ENCODE results near the gene P4HTM.

DNA sequence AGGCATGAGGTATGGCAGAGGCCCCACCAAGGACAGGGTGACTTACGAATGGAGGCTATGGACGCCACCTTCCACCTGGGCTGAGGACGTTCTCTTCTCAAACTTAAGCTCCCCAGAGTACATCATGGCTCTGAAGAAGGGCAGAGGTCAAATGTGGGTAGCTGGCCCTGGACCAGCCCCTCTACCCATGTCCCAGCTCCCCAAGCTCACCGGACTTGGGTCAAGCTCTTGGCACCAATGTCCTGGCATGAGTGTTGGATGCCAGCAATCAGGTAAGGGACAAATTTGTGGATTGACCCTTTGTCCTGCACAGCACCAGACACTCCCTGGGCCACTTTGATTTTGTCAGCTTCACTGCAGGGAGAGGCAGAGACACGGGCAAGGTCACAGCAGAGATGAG, 34.4 kb downstream of the P4HTM start:
- TF ChIP-seq, protein P1, sequence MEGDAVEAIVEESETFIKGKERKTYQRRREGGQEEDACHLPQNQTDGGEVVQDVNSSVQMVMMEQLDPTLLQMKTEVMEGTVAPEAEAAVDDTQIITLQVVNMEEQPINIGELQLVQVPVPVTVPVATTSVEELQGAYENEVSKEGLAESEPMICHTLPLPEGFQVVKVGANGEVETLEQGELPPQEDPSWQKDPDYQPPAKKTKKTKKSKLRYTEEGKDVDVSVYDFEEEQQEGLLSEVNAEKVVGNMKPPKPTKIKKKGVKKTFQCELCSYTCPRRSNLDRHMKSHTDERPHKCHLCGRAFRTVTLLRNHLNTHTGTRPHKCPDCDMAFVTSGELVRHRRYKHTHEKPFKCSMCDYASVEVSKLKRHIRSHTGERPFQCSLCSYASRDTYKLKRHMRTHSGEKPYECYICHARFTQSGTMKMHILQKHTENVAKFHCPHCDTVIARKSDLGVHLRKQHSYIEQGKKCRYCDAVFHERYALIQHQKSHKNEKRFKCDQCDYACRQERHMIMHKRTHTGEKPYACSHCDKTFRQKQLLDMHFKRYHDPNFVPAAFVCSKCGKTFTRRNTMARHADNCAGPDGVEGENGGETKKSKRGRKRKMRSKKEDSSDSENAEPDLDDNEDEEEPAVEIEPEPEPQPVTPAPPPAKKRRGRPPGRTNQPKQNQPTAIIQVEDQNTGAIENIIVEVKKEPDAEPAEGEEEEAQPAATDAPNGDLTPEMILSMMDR (IDR thresholded peaks at IDR 0.05; ENCODE audit: insufficient read depth, low read depth, low read length), result no peak
- no peak for TF ChIP-seq EZH2 (IDR thresholded peaks at IDR 0.05; ENCODE audit: insufficient read depth, low read length)
